WERI-Rb-1 (cell line): ENCODE data around the gene HMGXB3.
"Not testable (repeated sequence)": the region's sequence is repeated elsewhere in the genome, so short reads cannot be mapped to it uniquely, and the experiment has no call there.

Experiments
- DNase-seq: peaks from one replicate; pipeline ENCODE4 v3.0.0-alpha.2; 2020
- H3K27ac ChIP-seq: fragments of 250-450 bp; sonication (Bioruptor Pico); 2 replicates; pipeline ENCODE4 v1.5.1; 2020; ENCODE audit warnings: mild to moderate bottlenecking, moderate library complexity
- H3K27me3 ChIP-seq: fragments of 250-450 bp; sonication (Bioruptor Pico); 2 replicates; pipeline ENCODE4 v1.5.1; 2021; ENCODE audit warnings: mild to moderate bottlenecking, low read depth, moderate library complexity; ENCODE audit not compliant: insufficient read depth, severe bottlenecking
- H3K36me3 ChIP-seq: fragments of 250-450 bp; sonication (Bioruptor Pico); 2 replicates; pipeline ENCODE4 v1.5.1; 2020; ENCODE audit warnings: mild to moderate bottlenecking, moderate library complexity
- H3K4me3 ChIP-seq: 2 replicates; pipeline ENCODE4 v1.5.1; 2011; ENCODE audit warnings: low read depth, mild to moderate bottlenecking, control low read depth, low read length
- H3K9me3 ChIP-seq: fragments of 250-450 bp; sonication (Bioruptor Pico); 2 replicates; pipeline ENCODE4 v1.5.1; 2021; ENCODE audit warnings: mild to moderate bottlenecking, moderate library complexity; ENCODE audit not compliant: severe bottlenecking
- TF ChIP-seq, protein P1 (sequence below): IDR thresholded peaks from 2 replicates; pipeline ENCODE4 v1.5.1; 2011; ENCODE audit warnings: low read depth, mild to moderate bottlenecking, control low read depth, inconsistent platforms, low read length

HMGXB3 gene

DNA sequence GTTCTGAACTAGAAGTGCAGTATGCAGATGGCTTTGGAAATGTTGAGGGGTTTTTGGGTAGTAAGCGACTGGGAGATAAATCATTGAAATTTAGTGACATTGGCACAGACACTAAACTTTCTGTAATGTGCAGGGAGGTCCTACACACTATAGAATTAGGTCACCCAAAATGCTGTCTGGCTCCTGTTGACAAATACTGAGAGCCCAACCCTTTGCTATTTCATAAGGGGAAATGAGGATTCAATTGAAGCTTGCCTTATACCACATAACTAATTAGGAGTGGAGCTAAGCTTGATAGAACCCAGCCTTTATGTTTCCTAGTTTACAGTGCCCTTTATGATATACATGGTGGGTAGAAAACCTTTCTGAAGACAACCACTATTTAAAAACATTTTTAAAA, 22.6 kb downstream of the HMGXB3 start:
- no peak for DNase-seq
- TF ChIP-seq, protein P1, sequence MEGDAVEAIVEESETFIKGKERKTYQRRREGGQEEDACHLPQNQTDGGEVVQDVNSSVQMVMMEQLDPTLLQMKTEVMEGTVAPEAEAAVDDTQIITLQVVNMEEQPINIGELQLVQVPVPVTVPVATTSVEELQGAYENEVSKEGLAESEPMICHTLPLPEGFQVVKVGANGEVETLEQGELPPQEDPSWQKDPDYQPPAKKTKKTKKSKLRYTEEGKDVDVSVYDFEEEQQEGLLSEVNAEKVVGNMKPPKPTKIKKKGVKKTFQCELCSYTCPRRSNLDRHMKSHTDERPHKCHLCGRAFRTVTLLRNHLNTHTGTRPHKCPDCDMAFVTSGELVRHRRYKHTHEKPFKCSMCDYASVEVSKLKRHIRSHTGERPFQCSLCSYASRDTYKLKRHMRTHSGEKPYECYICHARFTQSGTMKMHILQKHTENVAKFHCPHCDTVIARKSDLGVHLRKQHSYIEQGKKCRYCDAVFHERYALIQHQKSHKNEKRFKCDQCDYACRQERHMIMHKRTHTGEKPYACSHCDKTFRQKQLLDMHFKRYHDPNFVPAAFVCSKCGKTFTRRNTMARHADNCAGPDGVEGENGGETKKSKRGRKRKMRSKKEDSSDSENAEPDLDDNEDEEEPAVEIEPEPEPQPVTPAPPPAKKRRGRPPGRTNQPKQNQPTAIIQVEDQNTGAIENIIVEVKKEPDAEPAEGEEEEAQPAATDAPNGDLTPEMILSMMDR = no peak
- Histone ChIP-seq H3K36me3 (peaks cover 70% of the 10 kb centered on the region), H3K4me3 (no peak overlapping the region), H3K27ac (no peak overlapping the region), H3K27me3 (no peaks in the 10 kb centered on the region), H3K9me3 (no peaks in the 10 kb centered on the region)

DNA sequence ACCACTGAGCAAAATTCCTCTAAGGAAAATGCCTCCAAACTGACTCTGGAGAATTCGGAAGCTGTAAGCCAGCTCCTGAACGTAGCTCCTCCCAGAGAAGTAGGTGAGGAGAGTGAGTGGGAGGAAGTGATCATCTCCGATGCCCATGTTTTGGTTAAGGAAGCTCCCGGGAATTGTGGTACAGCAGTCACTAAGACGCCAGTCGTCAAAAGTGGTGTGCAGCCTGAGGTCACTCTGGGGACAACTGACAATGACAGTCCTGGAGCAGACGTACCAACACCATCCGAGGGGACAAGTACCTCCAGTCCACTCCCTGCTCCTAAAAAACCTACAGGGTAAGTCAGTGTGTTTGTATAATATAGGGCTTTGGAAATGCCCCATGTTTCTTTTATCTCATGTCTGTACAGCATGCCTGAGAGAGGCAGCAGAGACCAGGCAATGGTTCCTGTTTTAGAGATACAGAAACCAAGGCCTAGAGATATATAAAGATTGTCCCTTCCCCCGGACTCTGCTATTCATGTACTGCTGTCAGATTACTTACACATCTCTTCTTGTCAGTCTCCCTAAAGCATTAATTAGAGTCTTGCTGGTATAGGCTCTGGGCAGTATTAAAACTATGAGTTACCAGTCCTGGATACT, 23.9 kb downstream of the HMGXB3 start:
- Histone ChIP-seq H3K27me3 (no peaks in the 10 kb centered on the region), H3K36me3 (peaks cover 59% of the 10 kb centered on the region), H3K4me3 (no peak overlapping the region), H3K9me3 (no peaks in the 10 kb centered on the region), H3K27ac (no peak overlapping the region)
- TF ChIP-seq, protein P1 = no peak
- no peak for DNase-seq

DNA sequence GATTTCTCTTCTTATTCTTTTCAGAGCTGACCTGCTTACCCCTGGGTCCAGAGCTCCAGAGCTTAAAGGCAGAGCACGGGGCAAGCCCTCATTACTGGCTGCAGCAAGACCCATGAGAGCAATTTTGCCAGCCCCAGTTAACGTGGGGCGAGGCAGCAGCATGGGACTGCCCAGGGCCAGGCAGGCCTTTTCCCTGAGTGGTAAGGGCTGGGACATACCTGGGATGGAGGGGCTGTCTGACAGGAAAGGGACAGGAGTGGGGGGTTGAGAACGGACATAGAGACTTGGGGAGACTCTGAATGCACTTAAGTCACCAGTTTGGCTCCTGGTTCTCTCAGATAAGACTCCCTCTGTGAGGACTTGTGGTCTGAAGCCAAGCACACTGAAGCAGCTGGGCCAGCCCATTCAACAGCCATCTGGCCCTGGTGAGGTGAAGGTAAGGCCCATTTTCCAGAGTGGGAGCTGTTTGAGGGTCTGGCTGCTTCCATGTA, 26.2 kb downstream of the HMGXB3 start:
- TF ChIP-seq, protein P1 = no peak
- DNase-seq = no peak
- H3K9me3 ChIP-seq = no peaks in the 10 kb centered on the region
- no peaks in the 10 kb centered on the region for H3K27me3 ChIP-seq
- no peak overlapping the region for H3K4me3 ChIP-seq
- H3K27ac ChIP-seq = no peak overlapping the region
- peaks cover 60% of the 10 kb centered on the region for H3K36me3 ChIP-seq

DNA sequence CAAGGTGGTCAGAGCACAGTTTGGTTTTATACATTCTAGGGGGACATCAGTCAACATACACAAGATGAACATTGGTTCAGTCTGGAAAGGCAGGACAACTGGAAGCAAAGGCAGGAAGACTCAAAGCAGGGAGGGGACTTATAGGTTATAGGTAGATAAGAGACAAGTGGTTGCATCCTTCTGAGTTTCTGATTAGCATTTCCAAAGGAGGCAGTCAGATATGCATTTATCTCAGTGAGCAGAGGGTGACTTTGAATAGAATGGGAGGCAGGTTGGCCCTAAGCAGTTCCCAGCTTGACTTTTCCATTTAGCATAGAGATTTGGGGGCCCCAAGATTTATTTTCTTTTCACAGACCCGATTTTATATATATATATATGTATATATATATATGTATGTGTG, 27.5 kb downstream of the HMGXB3 start:
- DNase-seq, H3K9me3 ChIP-seq, H3K4me3 ChIP-seq, H3K27me3 ChIP-seq, H3K27ac ChIP-seq: not testable (repeated sequence)
- peaks cover 68% of the 10 kb centered on the region for H3K36me3 ChIP-seq

DNA sequence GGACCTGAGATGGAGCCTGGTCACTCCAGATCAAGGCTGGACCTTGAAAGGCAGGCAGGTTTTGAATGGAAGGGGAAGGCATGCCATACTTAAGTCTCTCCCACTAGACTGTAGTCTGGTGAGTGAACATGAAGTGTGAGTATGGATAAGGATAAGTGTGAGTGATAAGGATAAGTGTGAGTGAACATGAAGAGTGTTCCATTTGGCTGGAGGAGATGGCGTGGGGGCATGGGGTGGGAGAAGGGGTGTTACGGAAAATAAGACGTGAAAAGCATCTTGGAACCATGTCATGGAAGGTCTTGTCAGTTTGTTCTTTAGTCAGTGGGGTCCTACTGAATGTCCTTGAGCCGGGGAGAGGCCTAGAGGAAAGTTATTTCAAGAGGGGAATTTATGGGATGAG, 32.8 kb downstream of the HMGXB3 start:
- TF ChIP-seq, protein P1 = no peak
- Histone ChIP-seq H3K36me3 (peaks cover 80% of the 10 kb centered on the region), H3K4me3 (no peak overlapping the region), H3K9me3 (no peaks in the 10 kb centered on the region), H3K27ac (no peak overlapping the region), H3K27me3 (no peaks in the 10 kb centered on the region)
- DNase-seq = no peak

DNA sequence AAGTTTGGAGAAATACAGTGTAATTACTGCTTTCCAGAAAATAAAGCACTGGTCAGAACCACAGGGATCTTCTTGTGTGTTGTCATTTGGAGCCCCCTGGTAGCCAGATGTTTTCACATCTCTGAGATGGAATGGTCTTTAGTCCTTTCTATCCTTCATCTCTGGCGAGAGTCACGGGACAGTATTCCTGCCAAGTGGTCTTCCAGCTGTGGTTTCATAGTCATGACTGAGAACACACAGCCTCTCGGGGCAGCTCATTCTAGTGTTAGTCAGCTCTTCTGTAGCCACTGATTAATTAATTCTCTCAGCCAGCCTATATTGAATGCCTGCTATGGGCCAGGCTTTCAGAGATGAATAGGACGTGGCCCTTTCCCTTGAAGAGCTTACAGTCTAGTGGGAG, 34.1 kb downstream of the HMGXB3 start:
- no peak for DNase-seq
- Histone ChIP-seq H3K36me3 (peaks cover 88% of the 10 kb centered on the region), H3K4me3 (no peak overlapping the region), H3K27ac (no peak overlapping the region), H3K9me3 (no peaks in the 10 kb centered on the region), H3K27me3 (no peaks in the 10 kb centered on the region)
- TF ChIP-seq, protein P1 = no peak
